IMR-90 (cell line): ENCODE data around the gene IZUMO4. TPM values are rescaled to one million over a fixed set of nuclear protein-coding genes. Genes with fewer than 3 reads are reported as not detected.

ENCODE experiments used
- ATAC-seq: fragments of 200-7000 bp; cut with Tn5 transposase; 2 replicates; pipeline ENCODE4 v1.9.1; 2020; ENCODE audit warnings: low read depth, mild to moderate bottlenecking, moderate library complexity
- BruUV-seq: library from RNA; stranded (reverse); fragments of 400-500 nt; replicated peaks from 2 replicates; lab custom pipeline; 2021; lab: Mats Ljungman, UMichigan
- CTCF ChIA-PET: fragments of 300-600 bp; formaldehyde crosslinking; extraction: SDS; loops from one replicate; lab custom pipeline; 2021; ENCODE audit warnings: antibody characterized with exemption; lab: Yijun Ruan, JAX
- POLR2A ChIA-PET: fragments of 300-600 bp; sonication (Branson Sonifier 250); formaldehyde crosslinking; loops from one replicate; lab custom pipeline; 2022; ENCODE audit warnings: antibody characterized with exemption; ENCODE audit not compliant: unreplicated experiment; lab: Charles Lee
- DNase-seq: peaks from one replicate; pipeline ENCODE4 v3.0.0; 2013
- H2AFZ ChIP-seq: replicated peaks from 2 replicates; pipeline ENCODE3; 2013; ENCODE audit warnings: low read length, mild to moderate bottlenecking; ENCODE audit not compliant: poor library complexity
- H2AK5ac ChIP-seq: 2 replicates; pipeline ENCODE4 v1.6.1; 2013; ENCODE audit warnings: low read depth, low read length, inconsistent platforms
- H2AK9ac ChIP-seq: replicated peaks from 2 replicates; pipeline ENCODE3; 2013; ENCODE audit warnings: mild to moderate bottlenecking, low read depth, low read length, moderate library complexity; ENCODE audit not compliant: poor library complexity
- H2BK120ac ChIP-seq: 2 replicates; pipeline ENCODE4 v1.6.1; 2013; ENCODE audit warnings: low read depth, low read length, inconsistent platforms
- H2BK15ac ChIP-seq: 3 replicates; pipeline ENCODE4 v1.6.1; 2013; ENCODE audit warnings: low read depth, low read length, inconsistent platforms
- H2BK20ac ChIP-seq: 2 replicates; pipeline ENCODE4 v1.6.1; 2013; ENCODE audit warnings: low read depth, mild to moderate bottlenecking, inconsistent platforms, low read length, moderate library complexity
- H2BK5ac ChIP-seq: 2 replicates; pipeline ENCODE4 v1.6.1; 2013; ENCODE audit warnings: mild to moderate bottlenecking, low read depth, low read length, inconsistent platforms; ENCODE audit not compliant: poor library complexity, severe bottlenecking
- H3K14ac ChIP-seq: replicated peaks from 2 replicates; pipeline ENCODE4 v1.6.1; 2013; ENCODE audit warnings: low read depth, low read length, inconsistent platforms
- H3K18ac ChIP-seq: 2 replicates; pipeline ENCODE4 v1.6.1; 2013; ENCODE audit warnings: low read depth, low read length, control low read depth
- H3K23ac ChIP-seq: 2 replicates; pipeline ENCODE4 v1.6.1; 2013; ENCODE audit warnings: low read depth, low read length, inconsistent platforms
- H3K27ac ChIP-seq: 2 replicates; pipeline ENCODE4 v1.5.1; 2013; ENCODE audit warnings: mild to moderate bottlenecking, control low read depth, low read length; ENCODE audit not compliant: insufficient read depth
- H3K27me3 ChIP-seq: 2 replicates; pipeline ENCODE4 v1.6.1; 2013; ENCODE audit warnings: low read length; ENCODE audit not compliant: control insufficient read depth, insufficient read depth
- H3K36me3 ChIP-seq: 2 replicates; pipeline ENCODE4 v1.6.1; 2013; ENCODE audit warnings: low read length, mixed read lengths; ENCODE audit not compliant: control insufficient read depth, insufficient read depth
- H3K4ac ChIP-seq: 2 replicates; pipeline ENCODE4 v1.6.1; 2013; ENCODE audit warnings: low read depth, low read length, inconsistent platforms
- H3K4me1 ChIP-seq: 2 replicates; pipeline ENCODE4 v1.6.1; 2013; ENCODE audit warnings: low read length, mixed read lengths; ENCODE audit not compliant: control insufficient read depth, insufficient read depth
- H3K4me2 ChIP-seq: 2 replicates; pipeline ENCODE4 v1.6.1; 2013; ENCODE audit warnings: low read depth, mild to moderate bottlenecking, control low read depth, low read length, moderate library complexity
- H3K4me3 ChIP-seq: 2 replicates; pipeline ENCODE4 v1.5.1; 2013; ENCODE audit warnings: low read depth, mild to moderate bottlenecking, control low read depth, low read length, moderate library complexity; ENCODE audit not compliant: insufficient read depth
- H3K56ac ChIP-seq: 2 replicates; pipeline ENCODE4 v1.6.1; 2013; ENCODE audit warnings: low read length, inconsistent platforms; ENCODE audit not compliant: insufficient read depth; ENCODE audit errors: extremely low read depth
- H3K79me1 ChIP-seq, 2 experiments: 2 replicates each; pipeline ENCODE4 v1.6.1; 2013; ENCODE audit warnings: low read length in 2 of 2, inconsistent platforms in 1 of 2, low read depth in 1 of 2
- H3K9ac ChIP-seq: 2 replicates; pipeline ENCODE4 v1.6.1; 2013; ENCODE audit warnings: low read depth, low read length, control low read depth
- H3K9me1 ChIP-seq: 2 replicates; pipeline ENCODE4 v1.6.1; 2013; ENCODE audit warnings: low read length, inconsistent platforms; ENCODE audit not compliant: insufficient read depth
- H3K9me3 ChIP-seq: 2 replicates; pipeline ENCODE4 v1.6.1; 2013; ENCODE audit warnings: low read length; ENCODE audit not compliant: control insufficient read depth, insufficient read depth
- H4K20me1 ChIP-seq: 2 replicates; pipeline ENCODE4 v1.6.1; 2013; ENCODE audit warnings: low read length, inconsistent platforms; ENCODE audit not compliant: insufficient read depth
- H4K5ac ChIP-seq: 2 replicates; pipeline ENCODE4 v1.6.1; 2013; ENCODE audit warnings: mild to moderate bottlenecking, low read depth, low read length, control low read depth
- H4K8ac ChIP-seq, 2 experiments: 2 replicates each; pipeline ENCODE4 v1.6.1; 2013; ENCODE audit warnings: low read depth in 2 of 2, low read length in 2 of 2, control low read depth in 1 of 2, inconsistent platforms in 1 of 2
- H4K91ac ChIP-seq: 2 replicates; pipeline ENCODE4 v1.6.1; 2013; ENCODE audit warnings: low read depth, low read length, inconsistent platforms; ENCODE audit not compliant: insufficient read depth
- BHLHE40 ChIP-seq: fragments of 150-350 bp; IDR thresholded peaks from 2 replicates; pipeline ENCODE4 v1.6.1; 2016; ENCODE audit warnings: mild to moderate bottlenecking, low read depth, low read length
- CEBPB ChIP-seq: IDR thresholded peaks from 2 replicates; pipeline ENCODE4 v1.6.1; 2012; ENCODE audit warnings: low read depth, low read length, improper control_type of control experiment
- CHD1 ChIP-seq: IDR thresholded peaks from 2 replicates; pipeline ENCODE4 v1.6.1; 2012; ENCODE audit warnings: low read depth, low read length, improper control_type of control experiment
- FOS ChIP-seq: fragments of 150-350 bp; IDR thresholded peaks from 2 replicates; pipeline ENCODE4 v1.6.1; 2016; ENCODE audit warnings: low read depth, low read length
- MAFK ChIP-seq: IDR thresholded peaks from 2 replicates; pipeline ENCODE4 v1.6.1; 2012; ENCODE audit warnings: low read depth, low read length, improper control_type of control experiment
- MAZ ChIP-seq: IDR thresholded peaks from 2 replicates; pipeline ENCODE4 v1.6.1; 2012; ENCODE audit warnings: low read depth, mild to moderate bottlenecking, low read length, improper control_type of control experiment, moderate library complexity, borderline replicate concordance
- MXI1 ChIP-seq: IDR thresholded peaks from 2 replicates; pipeline ENCODE4 v1.6.1; 2012; ENCODE audit warnings: low read depth, mild to moderate bottlenecking, low read length, moderate library complexity, borderline replicate concordance
- NFE2L2 ChIP-seq: fragments of 150-350 bp; IDR thresholded peaks from 2 replicates; pipeline ENCODE4 v1.6.1; 2016; ENCODE audit warnings: low read depth, mild to moderate bottlenecking, low read length
- POLR2A ChIP-seq: IDR thresholded peaks from 2 replicates; pipeline ENCODE4 v1.6.1; 2012; ENCODE audit warnings: mild to moderate bottlenecking, low read depth, low read length
- RAD21 ChIP-seq: IDR thresholded peaks from 2 replicates; pipeline ENCODE4 v1.6.1; 2012; ENCODE audit warnings: low read length, improper control_type of control experiment
- RCOR1 ChIP-seq: IDR thresholded peaks from 2 replicates; pipeline ENCODE4 v1.6.1; 2012; ENCODE audit warnings: mild to moderate bottlenecking, low read length, improper control_type of control experiment; ENCODE audit not compliant: insufficient replicate concordance
- RFX5 ChIP-seq: IDR thresholded peaks from 2 replicates; pipeline ENCODE4 v1.8.0; 2012; ENCODE audit warnings: low read depth, mild to moderate bottlenecking, low read length, moderate library complexity
- SMC3 ChIP-seq: fragments of 150-350 bp; IDR thresholded peaks from 2 replicates; pipeline ENCODE4 v1.6.1; 2016; ENCODE audit warnings: low read depth, mild to moderate bottlenecking, antibody characterized with exemption, low read length, moderate library complexity
- WGBS, 2 experiments: methylation state at CpG; one replicate each; pipeline versions ENCODE4 v1.1.5 to v1.1.7; 2013; ENCODE audit warnings: missing lambda C conversion rate in 2 of 2; ENCODE audit not compliant: insufficient read length in 1 of 2; ENCODE audit errors: extremely low coverage in 2 of 2; 5-methylcytosine and 5-hydroxymethylcytosine counted together
- dilution Hi-C: fragments of 300-500 bp; cut with HindIII; formaldehyde crosslinking; loops from one replicate; pipeline ENCODE4 v1.14.3; 2018; ENCODE audit warnings: low sequenced_read_pairs; ENCODE audit not compliant: unreplicated experiment
- in situ Hi-C: fragments of 300-500 bp; cut with MboI; formaldehyde crosslinking; loops from 3 replicates; pipeline ENCODE4 v1.14.3; 2019; ENCODE audit warnings: low sequenced_read_pairs, inconsistent platforms, mixed read lengths
- intact Hi-C: fragments of 100-400 bp; cut with micrococcal nuclease; formaldehyde crosslinking; loops from 2 replicates; pipeline ENCODE4 v1.10.0; 2022
- polyA plus RNA-seq, 3 experiments: library from polyadenylated mRNA; depleted of rRNA; stranded (reverse); fragments of >200 nt; gene quantifications; 2 replicates each; pipeline ENCODE4 v1.2.3, GENCODE V29; 2012; ENCODE audit warnings: low replicate concordance in 1 of 3
- total RNA-seq: library from RNA; depleted of rRNA; stranded (reverse); fragments of >200 nt; gene quantifications from 2 replicates; pipeline ENCODE4 v1.2.3, GENCODE V29; 2012
- TF ChIP-seq, protein P1 (sequence below): conservative IDR thresholded peaks from 2 replicates; pipeline ENCODE4 v1.5.1; 2012; ENCODE audit warnings: mild to moderate bottlenecking, low read depth, low read length, improper control_type of control experiment
- TF ChIP-seq, protein P2 (sequence below): fragments of 150-350 bp; IDR thresholded peaks from 2 replicates; pipeline ENCODE4 v1.6.1; 2016; ENCODE audit warnings: low read depth, mild to moderate bottlenecking, low read length, moderate library complexity, borderline replicate concordance
- TF ChIP-seq, protein P3 (sequence below): fragments of 150-350 bp; IDR thresholded peaks from 2 replicates; pipeline ENCODE4 v1.6.1; 2017; ENCODE audit warnings: mild to moderate bottlenecking, antibody characterized with exemption, low read length, low read depth

Gene IZUMO4
- total and polyA plus RNA-seq, 2 of the 4 experiments (the other 2 are of a cell fraction): 0.72 to 2.8 TPM

DNA sequence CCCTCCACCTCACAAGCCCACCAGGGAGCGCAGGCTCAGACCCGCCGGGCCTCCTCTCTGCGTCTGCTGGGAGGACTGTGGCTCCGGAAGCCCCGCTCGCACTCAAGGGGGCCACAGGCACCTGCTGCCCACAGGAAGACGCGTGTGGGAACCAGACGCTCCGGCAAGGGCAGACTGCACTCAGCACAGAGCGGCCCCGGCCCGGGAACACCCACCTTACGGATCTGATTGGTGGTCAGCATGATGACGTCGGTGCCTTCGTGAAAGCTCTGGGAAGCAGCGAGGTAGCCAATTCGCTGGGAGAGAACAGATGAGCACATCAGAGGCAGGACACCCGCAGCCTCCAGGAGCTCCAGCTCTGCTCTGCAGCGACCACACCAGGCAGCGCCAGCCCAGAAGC is 40.1 kb downstream of the IZUMO4 start:
- dilution Hi-C loops: no loop called here
- Histone ChIP-seq H3K56ac (no peak overlapping the region), H3K4me1 (no peaks in the 10 kb centered on the region), H2BK5ac (no peak overlapping the region), H2AK5ac (no peak overlapping the region), H4K5ac (no peak overlapping the region), H3K4me3 (no peak overlapping the region), H4K20me1 (peaks cover 74% of the 10 kb centered on the region), H2AFZ (no peak overlapping the region), H2BK15ac (no peak overlapping the region), H3K9me3 (no peaks in the 10 kb centered on the region), H4K91ac (no peak overlapping the region), H2AK9ac (no peak overlapping the region), H2BK20ac (no peak overlapping the region), H3K4ac (no peak overlapping the region), H3K79me1 (peaks cover 13 to 48% of the 10 kb centered on the region in 2 experiments), H3K4me2 (no peak overlapping the region), H3K23ac (no peak overlapping the region), H3K27me3 (no peaks in the 10 kb centered on the region), H4K8ac (no peak overlapping the region), H3K14ac (no peak overlapping the region), H3K9me1 (no peaks in the 10 kb centered on the region), H2BK120ac (no peak overlapping the region), H3K9ac (no peak overlapping the region), H3K18ac (no peak overlapping the region), H3K36me3 (peaks cover 53% of the 10 kb centered on the region), H3K27ac (no peak overlapping the region)
- in situ Hi-C loops: no loop called here
- ChIA-PET POLR2A (no interaction called here), CTCF (no interaction called here)
- intact Hi-C loops: no loop called here
- BruUV-seq: no TSS peak
- WGBS, 2 experiments: 92% methylated on average over 21 of the region's 23 CpGs; no CpG with 5 or more reads in 1 of the 2 experiments
- no peak for ATAC-seq
- TF ChIP-seq, protein P1, sequence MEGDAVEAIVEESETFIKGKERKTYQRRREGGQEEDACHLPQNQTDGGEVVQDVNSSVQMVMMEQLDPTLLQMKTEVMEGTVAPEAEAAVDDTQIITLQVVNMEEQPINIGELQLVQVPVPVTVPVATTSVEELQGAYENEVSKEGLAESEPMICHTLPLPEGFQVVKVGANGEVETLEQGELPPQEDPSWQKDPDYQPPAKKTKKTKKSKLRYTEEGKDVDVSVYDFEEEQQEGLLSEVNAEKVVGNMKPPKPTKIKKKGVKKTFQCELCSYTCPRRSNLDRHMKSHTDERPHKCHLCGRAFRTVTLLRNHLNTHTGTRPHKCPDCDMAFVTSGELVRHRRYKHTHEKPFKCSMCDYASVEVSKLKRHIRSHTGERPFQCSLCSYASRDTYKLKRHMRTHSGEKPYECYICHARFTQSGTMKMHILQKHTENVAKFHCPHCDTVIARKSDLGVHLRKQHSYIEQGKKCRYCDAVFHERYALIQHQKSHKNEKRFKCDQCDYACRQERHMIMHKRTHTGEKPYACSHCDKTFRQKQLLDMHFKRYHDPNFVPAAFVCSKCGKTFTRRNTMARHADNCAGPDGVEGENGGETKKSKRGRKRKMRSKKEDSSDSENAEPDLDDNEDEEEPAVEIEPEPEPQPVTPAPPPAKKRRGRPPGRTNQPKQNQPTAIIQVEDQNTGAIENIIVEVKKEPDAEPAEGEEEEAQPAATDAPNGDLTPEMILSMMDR: no peak
- TF ChIP-seq, protein P2, sequence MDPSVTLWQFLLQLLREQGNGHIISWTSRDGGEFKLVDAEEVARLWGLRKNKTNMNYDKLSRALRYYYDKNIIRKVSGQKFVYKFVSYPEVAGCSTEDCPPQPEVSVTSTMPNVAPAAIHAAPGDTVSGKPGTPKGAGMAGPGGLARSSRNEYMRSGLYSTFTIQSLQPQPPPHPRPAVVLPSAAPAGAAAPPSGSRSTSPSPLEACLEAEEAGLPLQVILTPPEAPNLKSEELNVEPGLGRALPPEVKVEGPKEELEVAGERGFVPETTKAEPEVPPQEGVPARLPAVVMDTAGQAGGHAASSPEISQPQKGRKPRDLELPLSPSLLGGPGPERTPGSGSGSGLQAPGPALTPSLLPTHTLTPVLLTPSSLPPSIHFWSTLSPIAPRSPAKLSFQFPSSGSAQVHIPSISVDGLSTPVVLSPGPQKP: no peak
- TF ChIP-seq SMC3 (no peak), FOS (no peak), BHLHE40 (no peak), CHD1 (no peak), RFX5 (no peak), NFE2L2 (no peak), RAD21 (no peak), CEBPB (no peak), MAZ (no peak), MAFK (no peak), RCOR1 (no peak), MXI1 (no peak), POLR2A (no peak)
- TF ChIP-seq, protein P3, sequence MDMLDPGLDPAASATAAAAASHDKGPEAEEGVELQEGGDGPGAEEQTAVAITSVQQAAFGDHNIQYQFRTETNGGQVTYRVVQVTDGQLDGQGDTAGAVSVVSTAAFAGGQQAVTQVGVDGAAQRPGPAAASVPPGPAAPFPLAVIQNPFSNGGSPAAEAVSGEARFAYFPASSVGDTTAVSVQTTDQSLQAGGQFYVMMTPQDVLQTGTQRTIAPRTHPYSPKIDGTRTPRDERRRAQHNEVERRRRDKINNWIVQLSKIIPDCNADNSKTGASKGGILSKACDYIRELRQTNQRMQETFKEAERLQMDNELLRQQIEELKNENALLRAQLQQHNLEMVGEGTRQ: no peak
- no peak for DNase-seq
